Measurements from ENCODE around the gene BTN1A1. TPM values are rescaled to one million over a fixed set of nuclear protein-coding genes. Genes with fewer than 3 reads are reported as not detected.
A peak's percentile ranks its signal among the peaks of the same experiment; 100 is the strongest.
"Not testable (repeated sequence)": the region's sequence is repeated elsewhere in the genome, so short reads cannot be mapped to it uniquely, and the experiment has no call there.

The BTN1A1 gene
- not detected in 2 replicates for total RNA-seq (2014; rRNA removed)
- polyA plus RNA-seq (2012): not detected

- no peak for DNase-seq (ENCODE audit: low read depth)
These were observed at the start of gene BTN1A1 for GRCh38 chr6:26500102-26500501. BTN1A1 (plus strand) TSS chr6:26500303; CDS start chr6:26501287, 984 bp downstream.

- peak; percentile 85 for DNase-seq (ENCODE audit: low read depth)
These were observed 47.4 kb upstream of the BTN1A1 start for GRCh38 chr6:26452631-26453235.

- no peak for DNase-seq (ENCODE audit: low read depth)
These were observed 45.5 kb upstream of the BTN1A1 start for GRCh38 chr6:26454631-26455030.

- no peak for DNase-seq (ENCODE audit: low read depth)
These were observed 44.6 kb upstream of the BTN1A1 start for GRCh38 chr6:26455357-26455970.

- no peak for DNase-seq (ENCODE audit: low read depth)
These were observed 42.8 kb upstream of the BTN1A1 start for GRCh38 chr6:26457264-26457805.

GRCh38 chr6:26457806-26458688 lies 42.1 kb upstream of the BTN1A1 start, which contains the start of gene BTN2A1:
BTN2A1 (plus strand) TSS chr6:26457955; CDS start chr6:26458637, 682 bp downstream.
- DNase-seq (ENCODE audit: low read depth): peak; percentile 93

GRCh38 chr6:26459023-26459810 lies 40.9 kb upstream of the BTN1A1 start:
- no peak for DNase-seq (ENCODE audit: low read depth)

- DNase-seq (ENCODE audit: low read depth): not testable (repeated sequence)
These were observed 38.8 kb upstream of the BTN1A1 start for GRCh38 chr6:26461353-26461752.

- no peak for DNase-seq (ENCODE audit: low read depth)
These were observed 36.1 kb upstream of the BTN1A1 start for GRCh38 chr6:26464014-26464413.

GRCh38 chr6:26464416-26465131 lies 35.5 kb upstream of the BTN1A1 start:
- DNase-seq (ENCODE audit: low read depth): no peak

GRCh38 chr6:26465776-26466175 lies 34.3 kb upstream of the BTN1A1 start:
- DNase-seq (ENCODE audit: low read depth): no peak

GRCh38 chr6:26468829-26469228 lies 31.3 kb upstream of the BTN1A1 start:
- DNase-seq (ENCODE audit: low read depth): no peak

- no peak for DNase-seq (ENCODE audit: low read depth)
These were observed 29.5 kb upstream of the BTN1A1 start for GRCh38 chr6:26470643-26471042.

- DNase-seq (ENCODE audit: low read depth): no peak
These were observed 28.1 kb upstream of the BTN1A1 start for GRCh38 chr6:26471970-26472369.

- no peak for DNase-seq (ENCODE audit: low read depth)
These were observed 27.4 kb upstream of the BTN1A1 start for GRCh38 chr6:26472549-26473290.

GRCh38 chr6:26473429-26473757 lies 26.7 kb upstream of the BTN1A1 start:
- no peak for DNase-seq (ENCODE audit: low read depth)

- DNase-seq (ENCODE audit: low read depth): peak; percentile 95
These were observed 26.2 kb upstream of the BTN1A1 start for GRCh38 chr6:26473758-26474438.

- no peak for DNase-seq (ENCODE audit: low read depth)
These were observed 25.6 kb upstream of the BTN1A1 start for GRCh38 chr6:26474439-26474881.
